Fibroblast of lung (primary cell): ENCODE data around the gene GPX2.

Experiments used
- EZH2 ChIP-seq: IDR thresholded peaks from 2 replicates; pipeline ENCODE4 v1.5.1; 2012; ENCODE audit warnings: low read length, control low read depth, mild to moderate bottlenecking; ENCODE audit errors: missing control alignments
- TF ChIP-seq, protein P1 (sequence below), 2 donors: IDR thresholded peaks in 1 of 2; conservative IDR thresholded peaks in 1 of 2; 1 replicate in 1 of 2; 2 replicates in 1 of 2; pipeline ENCODE4 v1.5.1; 2011 to 2012; ENCODE audit warnings: low read length in 2 of 2, control low read depth in 1 of 2, inconsistent platforms in 1 of 2, low read depth in 1 of 2, mild to moderate bottlenecking in 1 of 2

- TF ChIP-seq, protein P1, sequence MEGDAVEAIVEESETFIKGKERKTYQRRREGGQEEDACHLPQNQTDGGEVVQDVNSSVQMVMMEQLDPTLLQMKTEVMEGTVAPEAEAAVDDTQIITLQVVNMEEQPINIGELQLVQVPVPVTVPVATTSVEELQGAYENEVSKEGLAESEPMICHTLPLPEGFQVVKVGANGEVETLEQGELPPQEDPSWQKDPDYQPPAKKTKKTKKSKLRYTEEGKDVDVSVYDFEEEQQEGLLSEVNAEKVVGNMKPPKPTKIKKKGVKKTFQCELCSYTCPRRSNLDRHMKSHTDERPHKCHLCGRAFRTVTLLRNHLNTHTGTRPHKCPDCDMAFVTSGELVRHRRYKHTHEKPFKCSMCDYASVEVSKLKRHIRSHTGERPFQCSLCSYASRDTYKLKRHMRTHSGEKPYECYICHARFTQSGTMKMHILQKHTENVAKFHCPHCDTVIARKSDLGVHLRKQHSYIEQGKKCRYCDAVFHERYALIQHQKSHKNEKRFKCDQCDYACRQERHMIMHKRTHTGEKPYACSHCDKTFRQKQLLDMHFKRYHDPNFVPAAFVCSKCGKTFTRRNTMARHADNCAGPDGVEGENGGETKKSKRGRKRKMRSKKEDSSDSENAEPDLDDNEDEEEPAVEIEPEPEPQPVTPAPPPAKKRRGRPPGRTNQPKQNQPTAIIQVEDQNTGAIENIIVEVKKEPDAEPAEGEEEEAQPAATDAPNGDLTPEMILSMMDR (conservative IDR thresholded peaks at IDR 0.05 in 1 of 2, IDR thresholded peaks at IDR 0.05 in 1 of 2; ENCODE audit: low read depth in 1 of 2, low read length in 2 of 2), result no peak
- TF ChIP-seq EZH2, result no peak
Observed at GRCh38 chr14:64929014-64929359, 13.6 kb downstream of the GPX2 start.
